Large intestine (tissue), 3 donors: ENCODE data around the gene PYGL. TPM values are rescaled to one million over a fixed set of nuclear protein-coding genes. Genes with fewer than 3 reads are reported as not detected.

Source experiments
- DNase-seq, 2 donors: peaks; one replicate each; pipeline versions ENCODE4 v3.0.0 to v3.0.0-alpha.2; 2013
- H3K27ac ChIP-seq: one replicate; pipeline ENCODE4 v1.5.1; 2013; ENCODE audit warnings: low read length
- H3K27me3 ChIP-seq: 2 replicates; pipeline ENCODE4 v1.6.1; 2013; ENCODE audit warnings: low read length; ENCODE audit not compliant: control insufficient read depth, insufficient read depth
- H3K36me3 ChIP-seq: 2 replicates; pipeline ENCODE4 v1.6.1; 2013; ENCODE audit warnings: low read length; ENCODE audit not compliant: control insufficient read depth, insufficient read depth
- H3K4me1 ChIP-seq: one replicate; pipeline ENCODE4 v1.6.1; 2013; ENCODE audit warnings: low read length; ENCODE audit not compliant: control insufficient read depth, insufficient read depth
- H3K4me3 ChIP-seq: one replicate; pipeline ENCODE4 v1.5.1; 2013; ENCODE audit warnings: low read length
- H3K9me3 ChIP-seq: one replicate; pipeline ENCODE4 v1.6.1; 2013; ENCODE audit warnings: mild to moderate bottlenecking, low read depth, low read length, moderate library complexity; ENCODE audit not compliant: control insufficient read depth
- WGBS: methylation state at CpG from one replicate; pipeline ENCODE4 v1.1.5; 2013; ENCODE audit warnings: low lambda C conversion rate; ENCODE audit not compliant: insufficient coverage; 5-methylcytosine and 5-hydroxymethylcytosine counted together
- polyA plus RNA-seq: library from polyadenylated mRNA; unstranded; fragments of 120-200 nt; gene quantifications from one replicate; pipeline ENCODE4 v1.2.1, GENCODE V29; 2013

The PYGL gene
- polyA plus RNA-seq, 1 donor, result 8.0 TPM

- no peaks in the 10 kb centered on the region for H3K4me1 ChIP-seq
- H3K27me3 ChIP-seq, result peaks cover 3% of the 10 kb centered on the region
- no peak for DNase-seq
- no peaks in the 10 kb centered on the region for H3K36me3 ChIP-seq
- H3K4me3 ChIP-seq, result no peak overlapping the region
- no peaks in the 10 kb centered on the region for H3K9me3 ChIP-seq
- no peak overlapping the region for H3K27ac ChIP-seq
- WGBS, result 100% methylated on average over 1 of the region's 4 CpGs
Measured at GRCh38 chr14:50937800-50938199, 6.5 kb downstream of the PYGL start.

GRCh38 chr14:50937325-50937724, 7.0 kb downstream of the PYGL start:
- peaks cover 3% of the 10 kb centered on the region for H3K27me3 ChIP-seq
- H3K4me3 ChIP-seq, result no peak overlapping the region
- H3K4me1 ChIP-seq, result no peaks in the 10 kb centered on the region
- no peaks in the 10 kb centered on the region for H3K36me3 ChIP-seq
- H3K27ac ChIP-seq, result no peak overlapping the region
- DNase-seq, result no peak
- no peaks in the 10 kb centered on the region for H3K9me3 ChIP-seq
- WGBS, result 94% methylated on average over 2 of the region's 2 CpGs

GRCh38 chr14:50936882-50937281, 7.4 kb downstream of the PYGL start:
- Histone ChIP-seq H3K36me3 (no peaks in the 10 kb centered on the region), H3K27ac (no peak overlapping the region), H3K27me3 (peaks cover 3% of the 10 kb centered on the region), H3K4me1 (no peaks in the 10 kb centered on the region), H3K4me3 (no peak overlapping the region), H3K9me3 (no peaks in the 10 kb centered on the region)
- WGBS, result no CpG with 5 or more reads among the region's 2 CpGs
- DNase-seq, result no peak

GRCh38 chr14:50936016-50936340, 8.3 kb downstream of the PYGL start:
- no peak overlapping the region for H3K4me3 ChIP-seq
- H3K27me3 ChIP-seq, result no peaks in the 10 kb centered on the region
- DNase-seq, result no peak
- H3K36me3 ChIP-seq, result no peaks in the 10 kb centered on the region
- no peaks in the 10 kb centered on the region for H3K4me1 ChIP-seq
- no peak overlapping the region for H3K27ac ChIP-seq
- no peaks in the 10 kb centered on the region for H3K9me3 ChIP-seq
- WGBS, result no CpG with 5 or more reads among the region's 2 CpGs

- Histone ChIP-seq H3K4me1 (no peaks in the 10 kb centered on the region), H3K4me3 (no peak overlapping the region), H3K27ac (no peak overlapping the region), H3K9me3 (no peaks in the 10 kb centered on the region), H3K27me3 (no peaks in the 10 kb centered on the region), H3K36me3 (no peaks in the 10 kb centered on the region)
- no peak for DNase-seq
- 60% methylated on average over 2 of the region's 5 CpGs for WGBS
Measured at GRCh38 chr14:50935126-50936015, 8.9 kb downstream of the PYGL start.

- no peak overlapping the region for H3K4me3 ChIP-seq
- H3K9me3 ChIP-seq, result no peaks in the 10 kb centered on the region
- no peaks in the 10 kb centered on the region for H3K27me3 ChIP-seq
- no CpG with 5 or more reads among the region's 4 CpGs for WGBS
- H3K27ac ChIP-seq, result no peak overlapping the region
- H3K36me3 ChIP-seq, result no peaks in the 10 kb centered on the region
- DNase-seq, result no peak
- no peaks in the 10 kb centered on the region for H3K4me1 ChIP-seq
Measured at GRCh38 chr14:50932592-50933495, 11.4 kb downstream of the PYGL start.

GRCh38 chr14:50932156-50932555, 12.1 kb downstream of the PYGL start:
- peak in 1 of 2 donors; percentile 22 for DNase-seq
- WGBS, result no CpG with 5 or more reads among the region's 1 CpG
- Histone ChIP-seq H3K4me3 (no peak overlapping the region), H3K27me3 (no peaks in the 10 kb centered on the region), H3K9me3 (no peaks in the 10 kb centered on the region), H3K36me3 (no peaks in the 10 kb centered on the region), H3K4me1 (no peaks in the 10 kb centered on the region), H3K27ac (no peak overlapping the region)

- H3K27ac ChIP-seq, result no peak overlapping the region
- no peaks in the 10 kb centered on the region for H3K4me1 ChIP-seq
- no peaks in the 10 kb centered on the region for H3K27me3 ChIP-seq
- no peaks in the 10 kb centered on the region for H3K9me3 ChIP-seq
- H3K36me3 ChIP-seq, result no peaks in the 10 kb centered on the region
- no peak overlapping the region for H3K4me3 ChIP-seq
- no peak for DNase-seq
- no CpG with 5 or more reads among the region's 3 CpGs for WGBS
Measured at GRCh38 chr14:50931559-50931958, 12.7 kb downstream of the PYGL start.

- Histone ChIP-seq H3K36me3 (no peaks in the 10 kb centered on the region), H3K27ac (no peak overlapping the region), H3K9me3 (no peaks in the 10 kb centered on the region), H3K4me1 (no peaks in the 10 kb centered on the region), H3K4me3 (no peak overlapping the region), H3K27me3 (no peaks in the 10 kb centered on the region)
- DNase-seq, result no peak
- WGBS, result 57% methylated on average over 1 of the region's 2 CpGs
Measured at GRCh38 chr14:50929506-50929905, 14.8 kb downstream of the PYGL start.

GRCh38 chr14:50928002-50928635, 16.2 kb downstream of the PYGL start:
- DNase-seq, result no peak
- no peaks in the 10 kb centered on the region for H3K4me1 ChIP-seq
- no peaks in the 10 kb centered on the region for H3K9me3 ChIP-seq
- H3K27ac ChIP-seq, result no peak overlapping the region
- no peak overlapping the region for H3K4me3 ChIP-seq
- no peaks in the 10 kb centered on the region for H3K36me3 ChIP-seq
- no peaks in the 10 kb centered on the region for H3K27me3 ChIP-seq
- WGBS, result no CpG with 5 or more reads among the region's 6 CpGs
